Posterior vena cava (tissue), 2 donors: ENCODE data around the gene GNPTG. TPM values are rescaled to one million over a fixed set of nuclear protein-coding genes. Genes with fewer than 3 reads are reported as not detected.

Experiments
- DNase-seq: peaks from one replicate; pipeline ENCODE4 v3.0.0-alpha.2; 2020; ENCODE audit warnings: low spot score
- intact Hi-C, 2 donors: fragments of 100-400 bp; cut with DNase I; formaldehyde crosslinking; loops; one replicate each; pipeline versions ENCODE4 v1.14.1 to v1.14.2; 2022 to 2023
- total RNA-seq, 2 donors: library from RNA; stranded (reverse); fragmentation: NEBNext Ultra II Directional; extraction: Animal tissue kit (Norgen Biotek cat#: 25700); gene quantifications; one replicate each; pipeline ENCODE4 v1.2.1, GENCODE V29; 2021
- donor health status: DM: yes; HTN: yes; CAD: no.
- donor health status: DM: yes; HTN: yes; CAD: no.

The GNPTG gene
- total RNA-seq, 2 donors from 2014 or later, result 48.4 to 55.6 TPM

GRCh38 chr16:1361685-1362360 lies 10.1 kb downstream of the GNPTG start:
- intact Hi-C loops, result loop anchor here in 1 of 2 donors (10.0 kb wide), 1 partner anchor 53 kb away; the partner anchor contains the start of gene UNKL

GRCh38 chr16:1362807-1363206 lies 11.1 kb downstream of the GNPTG start:
- intact Hi-C loops, result loop anchor here in 1 of 2 donors (10.0 kb wide), 1 partner anchor 52 kb away; the partner anchor contains the start of gene UNKL

More at GRCh38 chr16:1361685-1362360, 10.1 kb downstream of the GNPTG start:
- no peak for DNase-seq

GRCh38 chr16:1363501-1364041 lies 11.8 kb downstream of the GNPTG start:
- DNase-seq, result no peak
- intact Hi-C loops, result loop anchor here in 1 of 2 donors (10.0 kb wide), 1 partner anchor 51 kb away; the partner anchor contains the start of gene UNKL

More at GRCh38 chr16:1362807-1363206, 11.1 kb downstream of the GNPTG start:
- no peak for DNase-seq

- no peak for DNase-seq
- intact Hi-C loops, result loop anchor here in 1 of 2 donors (10.0 kb wide), 1 partner anchor 50 kb away; the partner anchor contains the start of gene UNKL
Measured at GRCh38 chr16:1364510-1364909, 12.8 kb downstream of the GNPTG start.

DNA sequence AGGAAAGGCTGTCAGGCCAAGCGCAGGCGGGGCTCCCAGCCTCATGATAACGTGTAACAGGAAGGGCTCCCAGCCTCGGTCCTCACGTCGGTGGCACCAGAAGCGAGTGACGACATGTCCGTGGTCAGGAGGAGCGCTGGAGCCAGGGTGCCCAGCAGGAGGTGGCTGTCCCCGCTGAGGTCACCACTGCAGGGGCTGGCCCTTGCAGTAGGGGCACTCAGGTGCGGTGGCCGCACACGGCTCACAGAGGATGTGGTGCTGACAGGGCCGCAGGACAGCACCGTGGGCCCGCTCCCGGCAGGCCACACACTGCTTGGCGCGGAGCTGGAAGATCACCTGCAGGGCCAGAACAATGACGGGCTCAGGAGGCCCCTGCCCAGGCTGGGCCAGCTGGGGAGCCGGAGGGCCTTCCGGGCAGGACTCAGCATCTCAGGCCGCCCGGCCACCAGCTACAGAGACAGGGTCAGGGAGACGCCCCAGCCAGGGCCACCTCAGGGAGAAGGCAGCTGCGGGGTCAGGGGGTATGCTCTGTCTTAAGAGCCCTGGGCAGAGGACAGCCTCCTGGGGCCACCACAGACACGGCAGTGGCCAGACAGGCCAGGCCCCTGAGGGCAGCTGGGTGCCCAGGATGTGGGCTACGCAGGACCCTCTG lies 14.5 kb downstream of the GNPTG start:
- DNase-seq, result no peak
- intact Hi-C loops, result loop anchor here in 1 of 2 donors (10.0 kb wide), 1 partner anchor 49 kb away; the partner anchor contains the start of gene UNKL

- peak; percentile 75 for DNase-seq
Measured at GRCh38 chr16:1366712-1367299, 15.1 kb downstream of the GNPTG start.

GRCh38 chr16:1367486-1368174 lies 15.9 kb downstream of the GNPTG start:
- intact Hi-C loops, result loop anchor here in 1 of 2 donors (10.0 kb wide), 1 partner anchor 47 kb away; the partner anchor contains the start of gene UNKL
- no peak for DNase-seq

More at GRCh38 chr16:1366712-1367299, 15.1 kb downstream of the GNPTG start:
- intact Hi-C loops, result loop anchor here in 1 of 2 donors (10.0 kb wide), 1 partner anchor 48 kb away; the partner anchor contains the start of gene UNKL

DNA sequence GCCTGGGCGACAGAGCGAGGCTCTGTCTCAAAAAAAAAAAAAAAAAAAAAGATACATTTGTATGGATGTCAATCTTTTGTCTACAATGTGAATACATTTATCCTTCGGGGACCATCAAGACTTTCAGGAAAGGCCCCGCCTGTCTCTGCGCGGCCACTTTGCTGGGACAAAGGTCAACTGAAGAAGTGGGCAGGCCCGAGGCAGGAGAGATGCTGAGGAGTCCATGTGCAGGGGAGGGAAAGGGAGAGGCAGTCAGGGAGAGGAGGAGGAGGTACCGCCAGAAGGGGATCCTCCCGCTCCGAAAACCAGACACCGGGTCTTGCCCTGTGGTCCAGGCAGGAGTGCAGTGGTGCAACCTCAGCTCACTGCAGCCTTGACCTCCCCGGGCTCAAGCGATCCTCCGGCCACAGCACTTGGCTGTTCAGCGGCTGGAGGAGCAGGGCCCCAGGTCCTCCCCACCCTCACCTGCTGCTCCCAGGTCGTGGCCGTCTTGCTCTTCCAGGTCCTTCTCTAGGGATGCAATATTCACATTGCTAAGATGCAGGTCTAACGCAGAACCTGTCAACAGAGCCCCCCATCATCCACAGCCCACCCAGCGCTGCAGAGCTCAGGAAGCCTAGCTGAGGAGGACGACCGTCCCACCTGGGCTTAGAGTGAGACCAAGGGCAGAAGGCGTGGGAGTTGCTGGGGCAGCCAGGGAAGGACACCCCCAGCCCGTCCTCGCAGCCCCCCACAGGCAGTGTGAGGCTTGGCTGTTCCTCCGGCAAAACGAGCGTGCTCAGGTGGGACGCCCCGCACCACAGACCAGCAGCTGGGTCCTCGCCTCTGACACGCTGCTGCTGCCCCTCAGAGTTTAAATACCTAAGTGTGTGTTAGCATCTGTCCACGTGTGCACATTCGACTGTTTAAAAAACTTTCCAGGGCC lies 19.6 kb downstream of the GNPTG start:
- no peak for DNase-seq
- intact Hi-C loops, result no loop called here

DNA sequence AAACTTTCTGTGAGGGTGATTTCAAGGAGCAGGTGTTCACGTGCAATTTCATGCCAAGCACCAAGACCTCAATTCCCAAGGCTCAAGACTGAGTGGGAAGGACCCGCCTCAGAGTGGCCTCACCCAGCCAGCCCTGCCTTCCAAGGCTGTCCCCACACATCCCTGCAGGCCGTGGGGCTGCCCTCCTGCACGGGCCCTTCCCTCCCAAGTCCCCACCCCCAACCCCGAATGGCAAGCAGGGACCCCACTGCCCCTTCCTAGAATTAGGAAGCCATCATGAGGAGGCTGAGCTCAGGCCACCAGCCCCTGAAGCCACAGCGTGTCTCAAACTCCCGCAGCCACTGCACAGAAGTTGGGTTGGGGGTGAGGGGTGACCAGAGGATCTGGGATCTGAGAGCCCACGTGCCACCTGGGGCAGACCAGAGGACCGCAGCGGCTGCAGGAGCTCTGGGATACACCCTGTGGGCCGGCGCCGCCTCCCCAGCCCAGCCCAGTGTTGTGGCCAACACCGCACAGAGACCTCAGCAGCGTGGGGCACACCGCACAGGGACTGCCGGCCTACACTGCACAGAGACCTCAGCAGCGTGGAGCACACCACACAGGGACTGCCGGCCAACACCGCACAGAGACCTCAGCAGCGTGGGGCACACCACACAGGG lies 20.7 kb downstream of the GNPTG start:
- intact Hi-C loops, result no loop called here
- DNase-seq, result no peak

DNA sequence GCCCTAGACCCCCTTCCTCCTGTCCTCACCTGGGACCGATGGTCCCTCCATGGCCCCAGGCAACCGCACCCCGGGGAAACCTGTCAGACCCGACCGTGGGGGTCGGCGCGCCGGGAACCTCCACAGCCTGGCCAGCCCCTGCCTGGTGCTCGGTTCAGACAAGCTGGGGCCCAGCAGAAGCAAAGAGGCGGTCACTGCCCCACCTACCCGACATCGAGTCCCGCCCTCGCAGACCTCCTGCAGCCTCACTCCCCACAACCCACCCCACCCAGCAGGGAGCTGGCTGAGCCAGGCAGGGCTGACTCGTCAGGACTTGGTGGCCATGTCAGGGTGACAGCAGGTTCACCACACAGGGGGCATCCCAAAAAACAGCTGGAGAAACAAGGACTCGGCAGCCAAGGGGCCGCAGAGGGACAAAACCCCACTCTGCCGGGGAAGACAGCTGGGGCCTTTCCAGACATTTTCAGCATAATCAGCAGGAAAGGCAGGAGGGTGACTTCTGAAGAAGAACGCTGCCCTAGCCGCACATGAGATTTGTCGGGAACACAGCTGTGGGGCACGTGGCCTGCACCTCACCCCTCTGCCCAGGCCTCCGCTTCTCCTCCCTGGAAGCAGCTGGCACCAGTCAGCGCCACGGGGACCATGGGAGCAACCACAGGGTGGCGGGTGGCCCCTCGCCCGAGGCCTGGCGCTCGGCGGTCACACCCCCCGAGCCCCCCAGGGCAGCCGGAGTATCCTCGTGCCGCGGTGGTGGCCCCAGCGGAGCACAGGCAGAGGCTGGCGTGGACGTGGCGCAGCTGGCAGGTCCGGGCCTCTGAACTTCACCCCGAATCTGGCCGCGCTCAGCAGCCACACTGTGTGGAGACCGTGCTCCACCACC lies 22.9 kb downstream of the GNPTG start:
- intact Hi-C loops, result no loop called here
- no peak for DNase-seq

- intact Hi-C loops, result no loop called here
- DNase-seq, result no peak
Measured at GRCh38 chr16:1375298-1375640, 23.5 kb downstream of the GNPTG start.

GRCh38 chr16:1375741-1376410 lies 24.1 kb downstream of the GNPTG start:
- no peak for DNase-seq
- intact Hi-C loops, result no loop called here

GRCh38 chr16:1377406-1378010 lies 25.8 kb downstream of the GNPTG start:
- DNase-seq, result no peak
- intact Hi-C loops, result no loop called here

- intact Hi-C loops, result no loop called here
- DNase-seq, result no peak
Measured at GRCh38 chr16:1378087-1378803, 26.5 kb downstream of the GNPTG start.

DNA sequence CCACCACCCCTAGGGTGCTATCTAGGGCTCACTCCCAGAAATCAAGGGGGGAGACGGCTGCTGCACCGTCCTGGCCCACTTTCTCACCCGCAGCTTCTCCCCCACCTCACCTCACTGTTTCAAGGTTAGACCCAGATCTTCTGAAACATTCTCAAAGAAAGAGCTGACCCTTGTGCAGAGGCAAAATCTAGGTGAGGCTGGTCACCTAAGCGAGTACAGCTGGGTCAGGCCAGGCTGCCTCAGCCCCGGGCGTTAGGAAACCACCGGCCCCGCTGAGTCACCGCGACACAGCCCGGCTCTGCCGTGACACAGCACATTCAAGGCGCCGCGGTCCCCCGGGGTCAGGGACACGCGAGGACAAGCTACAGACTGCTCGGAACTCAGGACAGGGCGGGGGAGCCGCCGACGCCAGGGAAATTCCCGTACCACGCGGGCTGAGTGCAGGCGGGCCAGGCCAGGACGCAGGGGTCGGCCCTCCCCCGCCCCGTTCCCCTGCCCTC lies 27.1 kb downstream of the GNPTG start:
- DNase-seq, result peak; percentile 96
- intact Hi-C loops, result no loop called here
